ENCODE measurements around the gene CCDC201.

- no peak for TF ChIP-seq CTCF (IDR thresholded peaks at IDR 0.05; ENCODE audit: insufficient read depth, low read length, poor library complexity, severe bottlenecking)
- TF ChIP-seq EZH2phosphoT487 (conservative IDR thresholded peaks at IDR 0.05; ENCODE audit: low read length): no peak
These were observed 9.2 kb downstream of the CCDC201 start for GRCh38 chr7:45863715-45864114.
